Measurements from ENCODE around the gene PSMC3IP.

Gene PSMC3IP

GRCh38 chr17:42584880-42585279, 7.4 kb upstream of the PSMC3IP start:
- DNase-seq, result no peak

GRCh38 chr17:42581744-42582270, 4.3 kb upstream of the PSMC3IP start:
- no peak for DNase-seq

GRCh38 chr17:42579794-42580551, 2.4 kb upstream of the PSMC3IP start:
- no peak for DNase-seq

- peak; percentile 62 to 71 for DNase-seq
Measured at GRCh38 chr17:42578282-42578869, 847 bp upstream of the PSMC3IP start.

- no peak for DNase-seq
Measured at GRCh38 chr17:42577140-42577531, 393 bp downstream of the PSMC3IP start.

GRCh38 chr17:42574463-42574862, 3.1 kb downstream of the PSMC3IP start:
- DNase-seq, result no peak

GRCh38 chr17:42573095-42573494, 4.4 kb downstream of the PSMC3IP start:
- DNase-seq, result no peak

- no peak for DNase-seq
Measured at GRCh38 chr17:42571435-42572225, 5.9 kb downstream of the PSMC3IP start.

GRCh38 chr17:42568341-42569111, 9.0 kb downstream of the PSMC3IP start:
- DNase-seq, result no peak

- DNase-seq, result peak; percentile 77 to 94
Measured at GRCh38 chr17:42566883-42567573, 10.5 kb downstream of the PSMC3IP start, which contains the start of gene MLX. TSS of gene MLX (plus strand) at chr17:42567100. CDS start at chr17:42567125, 25 bp downstream.

GRCh38 chr17:42566215-42566882, 11.2 kb downstream of the PSMC3IP start:
- DNase-seq, result no peak

GRCh38 chr17:42565523-42566214, 11.9 kb downstream of the PSMC3IP start:
- no peak for DNase-seq

- DNase-seq, result no peak
Measured at GRCh38 chr17:42564815-42565522, 12.6 kb downstream of the PSMC3IP start.

GRCh38 chr17:42563950-42564349, 13.6 kb downstream of the PSMC3IP start:
- no peak for DNase-seq

GRCh38 chr17:42563543-42563942, 14.0 kb downstream of the PSMC3IP start:
- no peak for DNase-seq

GRCh38 chr17:42563143-42563509, 14.4 kb downstream of the PSMC3IP start:
- no peak for DNase-seq

GRCh38 chr17:42562388-42563142, 15.0 kb downstream of the PSMC3IP start:
- DNase-seq, result no peak

- DNase-seq, result peak; percentile 94 to 96
Measured at GRCh38 chr17:42561897-42562387, 15.6 kb downstream of the PSMC3IP start, which contains the start of gene COASY. TSS of gene COASY (plus strand) at chr17:42562148. CDS start at chr17:42562623, 475 bp downstream.

GRCh38 chr17:42560246-42560645, 17.3 kb downstream of the PSMC3IP start:
- DNase-seq, result no peak
